Muscle of leg (tissue), 11 donors: ENCODE data around the gene SLIT3. TPM values are rescaled to one million over a fixed set of nuclear protein-coding genes. Genes with fewer than 3 reads are reported as not detected.
"Not testable (repeated sequence)": the region's sequence is repeated elsewhere in the genome, so short reads cannot be mapped to it uniquely, and the experiment has no call there.

Experiments used
- DNase-seq: peaks from one replicate; pipeline ENCODE4 v3.0.0; 2013
- H3K27ac ChIP-seq: one replicate; pipeline ENCODE4 v1.5.1; 2013; ENCODE audit warnings: mild to moderate bottlenecking, low read length, control low read depth
- H3K27me3 ChIP-seq: one replicate; pipeline ENCODE4 v1.6.1; 2013; ENCODE audit warnings: low read length; ENCODE audit not compliant: control insufficient read depth, insufficient read depth
- H3K36me3 ChIP-seq: one replicate; pipeline ENCODE4 v1.6.1; 2013; ENCODE audit warnings: low read length; ENCODE audit not compliant: control insufficient read depth, insufficient read depth
- H3K4me1 ChIP-seq: one replicate; pipeline ENCODE4 v1.6.1; 2013; ENCODE audit warnings: low read length; ENCODE audit not compliant: control insufficient read depth, insufficient read depth
- H3K4me3 ChIP-seq: one replicate; pipeline ENCODE4 v1.5.1; 2013; ENCODE audit warnings: low read length, control low read depth
- H3K9me3 ChIP-seq: replicated peaks from 2 replicates; pipeline ENCODE4 v1.6.1; 2013; ENCODE audit warnings: low read depth, low read length; ENCODE audit not compliant: control insufficient read depth
- WGBS: methylation state at CpG from one replicate; pipeline ENCODE4 v1.1.5; 2013; ENCODE audit warnings: missing lambda C conversion rate; ENCODE audit not compliant: insufficient coverage; 5-methylcytosine and 5-hydroxymethylcytosine counted together
- polyA plus RNA-seq, 8 donors: library from polyadenylated mRNA; unstranded; fragments of 120-200 nt; gene quantifications; one replicate each; pipeline versions ENCODE4 v1.2.1 to v1.2.3, GENCODE V29; 2013; ENCODE audit warnings: inconsistent platforms in 1 of 8, low replicate concordance in 1 of 8; ENCODE audit not compliant: insufficient read length in 8 of 8, insufficient read depth in 1 of 8
- total RNA-seq: library from RNA; stranded (reverse); fragments of 120-200 nt; gene quantifications from one replicate; pipeline ENCODE4 v1.2.4, GENCODE V29; 2013

Gene SLIT3
- total and polyA plus RNA-seq, 9 donors: 5.2 to 36.4 (median 12.2) TPM

DNA sequence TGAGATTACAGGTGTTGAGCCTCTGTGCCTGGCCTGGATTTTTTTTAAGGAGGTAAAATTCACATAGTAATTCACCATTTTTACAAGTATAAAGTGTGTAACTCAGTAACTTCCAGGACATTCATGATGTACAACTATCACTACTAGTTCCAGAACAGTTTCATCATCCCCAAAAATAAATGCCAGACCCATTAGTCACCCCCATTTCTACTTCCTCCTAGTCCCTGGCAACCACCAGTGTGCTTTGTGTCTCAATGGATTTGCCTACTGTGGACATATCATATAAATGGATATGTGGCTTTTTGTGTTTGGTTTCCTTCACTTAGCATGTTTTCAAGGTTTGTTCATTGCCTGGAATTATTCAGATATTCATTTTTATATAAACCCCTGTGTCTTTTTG is 649.3 kb downstream of the SLIT3 start:
- no peak overlapping the region for H3K27ac ChIP-seq
- no peak overlapping the region for H3K4me3 ChIP-seq
- no peak for DNase-seq

DNA sequence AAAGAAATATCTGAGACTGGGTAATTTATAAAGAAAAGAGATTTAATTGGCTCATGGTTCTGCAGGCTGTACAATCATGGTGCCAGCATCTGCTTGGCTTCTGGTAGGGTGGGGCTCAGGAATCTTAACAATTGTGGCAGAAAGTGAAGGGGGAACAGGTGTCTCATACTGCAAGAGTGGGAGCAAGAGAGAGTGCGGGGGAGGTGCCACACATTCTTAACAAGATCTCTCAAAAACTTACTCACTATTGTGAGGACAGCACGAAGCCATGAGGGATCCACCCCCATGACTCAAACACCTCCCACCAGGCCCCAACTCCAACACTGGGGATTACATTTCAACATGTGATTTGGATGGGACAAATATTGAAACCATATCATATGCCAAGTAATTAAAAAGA is 651.6 kb downstream of the SLIT3 start:
- Histone ChIP-seq H3K27me3 (no peaks in the 10 kb centered on the region), H3K4me3 (no peak overlapping the region), H3K36me3 (no peaks in the 10 kb centered on the region), H3K27ac (no peak overlapping the region), H3K9me3 (peaks cover 2% of the 10 kb centered on the region), H3K4me1 (peaks cover 9% of the 10 kb centered on the region)
- WGBS: no CpG with 5 or more reads among the region's 2 CpGs
- no peak for DNase-seq

More for the DNA sequence above, 649.3 kb downstream of the SLIT3 start:
- Histone ChIP-seq H3K36me3 (no peaks in the 10 kb centered on the region), H3K27me3 (no peaks in the 10 kb centered on the region), H3K4me1 (peaks cover 14% of the 10 kb centered on the region), H3K9me3 (peaks cover 2% of the 10 kb centered on the region)

DNA sequence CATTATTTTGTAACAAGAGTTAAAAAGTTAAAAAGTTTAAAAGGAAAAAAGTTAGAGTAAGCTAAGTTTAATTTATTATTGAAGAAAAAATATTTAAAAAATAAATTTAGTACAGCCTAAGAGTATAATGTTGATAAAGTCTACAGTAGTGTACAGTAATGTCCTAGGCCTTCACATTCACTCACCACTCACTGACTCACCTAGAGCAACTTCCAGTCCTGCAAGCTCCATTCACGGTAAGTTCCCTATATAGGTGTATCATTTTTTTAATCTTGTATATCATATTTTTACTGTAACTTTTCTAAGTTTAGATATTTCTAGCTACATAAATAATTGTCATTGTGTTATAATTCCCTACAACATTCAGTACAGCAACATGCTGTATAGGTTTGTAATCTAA is 652.4 kb downstream of the SLIT3 start:
- H3K27me3 ChIP-seq: no peaks in the 10 kb centered on the region
- no CpG with 5 or more reads among the region's 1 CpG for WGBS
- no peak for DNase-seq
- H3K27ac ChIP-seq: no peak overlapping the region
- no peaks in the 10 kb centered on the region for H3K36me3 ChIP-seq
- H3K9me3 ChIP-seq: peaks cover 2% of the 10 kb centered on the region
- no peak overlapping the region for H3K4me3 ChIP-seq
- peaks cover 2% of the 10 kb centered on the region for H3K4me1 ChIP-seq

DNA sequence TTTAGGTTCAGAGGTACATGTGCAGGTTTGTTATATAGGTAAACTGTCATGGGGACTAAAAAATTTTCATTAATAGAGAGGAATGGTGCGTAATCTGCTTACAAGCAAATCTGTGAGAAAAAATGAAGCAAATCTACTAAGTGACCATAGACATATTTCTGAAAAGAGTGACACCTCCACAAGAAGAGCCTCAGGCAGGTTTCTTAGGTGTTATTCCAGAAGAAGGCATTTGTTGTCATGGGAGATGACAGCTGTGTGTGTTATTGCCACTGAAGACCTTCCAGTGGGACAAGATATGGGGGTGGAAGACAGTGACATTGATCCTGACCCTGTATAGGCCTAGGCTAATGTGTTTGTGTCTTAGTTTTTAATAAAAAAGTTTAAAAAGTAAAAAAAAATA is 652.9 kb downstream of the SLIT3 start:
- no peak for DNase-seq
- WGBS: no CpG with 5 or more reads among the region's 1 CpG
- peaks cover 2% of the 10 kb centered on the region for H3K9me3 ChIP-seq
- H3K27me3 ChIP-seq: no peaks in the 10 kb centered on the region
- no peak overlapping the region for H3K27ac ChIP-seq
- no peaks in the 10 kb centered on the region for H3K4me1 ChIP-seq
- no peak overlapping the region for H3K4me3 ChIP-seq
- H3K36me3 ChIP-seq: no peaks in the 10 kb centered on the region

DNA sequence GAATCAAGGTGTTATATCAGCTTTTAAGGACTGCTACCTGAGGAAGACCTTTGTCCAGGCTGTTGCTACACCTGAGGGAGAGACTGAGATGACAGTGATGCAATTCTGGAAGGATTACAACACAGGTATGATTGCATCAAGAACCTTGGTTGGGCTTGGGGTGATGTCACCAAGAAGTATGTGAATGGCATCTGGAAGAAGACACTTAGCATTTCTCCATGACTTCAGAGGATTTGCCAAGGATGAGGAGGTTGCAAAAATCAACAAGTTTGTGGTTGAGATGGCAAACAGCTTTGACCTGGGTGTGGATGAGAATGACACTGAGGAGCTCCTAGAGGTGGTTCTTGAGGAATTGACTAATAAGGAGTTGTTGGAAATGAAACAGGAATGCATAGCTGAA is 653.9 kb downstream of the SLIT3 start:
- H3K4me3 ChIP-seq: no peak overlapping the region
- H3K36me3 ChIP-seq: no peaks in the 10 kb centered on the region
- no peak overlapping the region for H3K27ac ChIP-seq
- no peaks in the 10 kb centered on the region for H3K4me1 ChIP-seq
- peaks cover 2% of the 10 kb centered on the region for H3K9me3 ChIP-seq
- no peaks in the 10 kb centered on the region for H3K27me3 ChIP-seq
- DNase-seq: no peak

DNA sequence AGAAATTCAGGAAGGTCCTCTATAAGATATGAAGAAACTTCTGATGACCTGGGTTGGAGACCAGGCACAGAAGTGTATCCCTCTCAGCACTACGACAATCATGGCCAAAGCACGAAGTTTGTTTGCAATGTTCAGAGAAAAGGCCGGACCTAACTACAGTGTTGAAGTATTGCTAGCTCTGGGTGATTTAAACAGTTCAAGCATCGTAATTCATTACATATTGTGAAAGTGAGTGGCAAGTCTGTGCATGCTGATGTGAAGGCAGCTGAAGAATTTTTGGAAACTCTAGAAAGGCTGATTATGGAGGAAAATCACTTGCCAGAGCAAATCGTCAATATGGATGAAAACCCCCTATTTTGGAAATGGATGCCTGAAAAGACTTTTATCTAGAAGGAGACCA is 654.6 kb downstream of the SLIT3 start:
- no peaks in the 10 kb centered on the region for H3K27me3 ChIP-seq
- H3K4me1 ChIP-seq: no peaks in the 10 kb centered on the region
- WGBS: 83% methylated on average over 3 of the region's 5 CpGs
- no peak for DNase-seq
- no peak overlapping the region for H3K27ac ChIP-seq
- peaks cover 2% of the 10 kb centered on the region for H3K9me3 ChIP-seq
- no peak overlapping the region for H3K4me3 ChIP-seq
- no peaks in the 10 kb centered on the region for H3K36me3 ChIP-seq

DNA sequence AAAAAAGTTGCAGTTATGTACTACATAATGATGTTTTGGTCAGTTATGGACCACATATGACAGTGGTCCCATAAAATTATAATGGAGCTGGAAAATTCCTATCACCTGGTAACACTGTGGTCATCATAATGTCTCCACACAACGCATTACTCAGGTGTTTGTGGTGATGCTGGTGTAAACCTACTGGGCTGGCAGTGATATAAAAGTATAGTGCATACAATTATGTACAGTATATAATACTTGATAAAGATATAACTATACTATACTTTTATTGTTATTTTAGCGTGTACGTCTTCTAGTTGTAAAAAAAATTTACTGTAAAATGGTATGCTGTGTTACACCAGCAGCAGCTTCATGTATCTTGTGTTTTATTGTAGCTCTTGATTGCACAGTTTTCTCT is 655.7 kb downstream of the SLIT3 start:
- H3K4me3 ChIP-seq: no peak overlapping the region
- no peak for DNase-seq
- no peak overlapping the region for H3K27ac ChIP-seq
- H3K9me3 ChIP-seq: peaks cover 2% of the 10 kb centered on the region
- WGBS: no CpG with 5 or more reads among the region's 3 CpGs
- no peaks in the 10 kb centered on the region for H3K4me1 ChIP-seq
- no peaks in the 10 kb centered on the region for H3K36me3 ChIP-seq
- H3K27me3 ChIP-seq: no peaks in the 10 kb centered on the region

DNA sequence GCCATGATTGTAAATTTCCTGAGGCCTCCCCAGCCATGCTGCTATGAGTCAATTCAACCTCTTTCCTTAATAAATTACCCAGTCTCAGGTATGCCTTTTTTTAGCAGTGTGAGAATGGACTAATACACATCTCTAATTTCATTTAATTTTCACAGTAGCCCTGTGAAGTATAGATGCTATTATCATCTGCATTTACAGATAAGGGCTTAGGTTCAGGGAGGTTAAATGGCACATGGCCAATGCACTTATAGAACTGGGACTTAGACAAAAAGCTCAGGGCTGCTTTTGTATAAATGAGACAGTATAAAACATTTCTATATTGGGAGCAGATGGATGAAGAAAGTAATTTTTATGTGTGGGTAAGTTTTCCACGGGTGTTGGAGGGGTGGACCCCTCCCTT is 658.9 kb downstream of the SLIT3 start:
- Histone ChIP-seq H3K27me3 (no peaks in the 10 kb centered on the region), H3K4me1 (no peaks in the 10 kb centered on the region), H3K9me3 (no peaks in the 10 kb centered on the region), H3K27ac (no peak overlapping the region), H3K4me3 (no peak overlapping the region), H3K36me3 (no peaks in the 10 kb centered on the region)
- DNase-seq: no peak
- WGBS: no CpG with 5 or more reads among the region's 1 CpG

DNA sequence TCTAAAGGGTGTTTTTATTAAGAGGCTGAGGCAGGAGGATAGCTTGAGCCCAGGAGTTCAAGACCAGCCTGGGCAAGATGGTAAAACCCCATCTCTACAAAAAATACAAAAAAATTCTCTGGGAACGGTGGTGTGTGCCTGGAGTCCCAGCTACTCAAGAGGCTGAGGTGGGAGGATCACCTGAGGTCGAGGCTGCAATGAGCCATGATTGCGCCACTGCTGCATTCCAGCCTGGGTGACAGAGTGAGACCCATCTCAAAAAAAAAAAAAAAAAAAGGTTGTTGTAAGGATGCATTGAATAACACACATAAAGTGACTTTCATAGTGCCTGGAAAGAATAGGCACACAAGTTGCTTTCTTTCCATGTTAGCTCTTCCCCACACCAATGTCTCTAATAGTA is 662.1 kb downstream of the SLIT3 start:
- DNase-seq, H3K4me3 ChIP-seq, H3K9me3 ChIP-seq, H3K27me3 ChIP-seq, H3K27ac ChIP-seq, H3K36me3 ChIP-seq, H3K4me1 ChIP-seq: not testable (repeated sequence)
- no CpG with 5 or more reads among the region's 3 CpGs for WGBS

DNA sequence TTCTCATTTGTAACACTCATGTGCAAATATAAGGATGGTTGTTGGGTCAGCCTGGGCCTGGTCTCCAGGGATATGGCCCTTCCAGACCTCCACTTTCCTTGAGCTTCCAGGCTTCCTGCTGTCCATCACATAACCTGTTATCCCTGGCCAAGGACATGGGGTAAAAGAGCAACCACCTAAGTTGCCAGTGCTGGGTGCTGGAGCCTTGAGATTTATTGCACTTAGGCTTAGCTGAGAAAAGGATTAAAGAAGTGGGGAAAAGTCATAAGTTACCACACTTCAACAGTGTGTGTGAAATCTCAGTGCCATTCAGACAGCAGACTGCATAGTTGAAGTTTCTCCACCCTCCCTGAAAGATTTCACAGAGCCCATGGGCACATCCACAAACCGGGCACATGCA is 663.1 kb downstream of the SLIT3 start:
- Histone ChIP-seq H3K27ac (no peak overlapping the region), H3K4me1 (no peaks in the 10 kb centered on the region), H3K4me3 (no peak overlapping the region), H3K36me3 (no peaks in the 10 kb centered on the region), H3K27me3 (no peaks in the 10 kb centered on the region), H3K9me3 (no peaks in the 10 kb centered on the region)
- 40% methylated on average over 1 of the region's 1 CpG for WGBS
- DNase-seq: no peak

DNA sequence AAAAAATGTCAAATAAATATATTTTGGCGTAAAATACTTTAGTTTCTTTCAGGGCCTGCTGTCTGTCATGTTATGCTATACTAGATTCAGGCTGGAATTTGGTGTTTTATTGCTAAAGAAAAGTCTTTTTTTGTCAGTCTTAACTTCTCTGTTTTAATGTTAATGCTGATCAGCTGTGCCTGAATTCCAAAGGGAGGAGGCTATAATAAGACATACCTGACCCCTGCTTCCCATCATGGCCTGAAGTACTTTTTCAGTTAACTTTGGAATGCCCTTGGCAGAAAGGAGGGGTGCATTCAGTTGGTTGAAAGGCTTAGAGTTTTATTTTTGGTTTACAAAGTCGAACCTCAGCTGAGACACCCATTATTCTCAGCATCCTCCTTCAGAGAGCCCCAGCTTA is 663.7 kb downstream of the SLIT3 start:
- H3K4me1 ChIP-seq: no peaks in the 10 kb centered on the region
- H3K36me3 ChIP-seq: no peaks in the 10 kb centered on the region
- H3K9me3 ChIP-seq: no peaks in the 10 kb centered on the region
- no peak overlapping the region for H3K27ac ChIP-seq
- no peaks in the 10 kb centered on the region for H3K27me3 ChIP-seq
- H3K4me3 ChIP-seq: no peak overlapping the region
- no CpG with 5 or more reads among the region's 2 CpGs for WGBS
- no peak for DNase-seq
